Neural cell (in vitro differentiated cells): ENCODE data around the gene RIF1. TPM values are rescaled to one million over a fixed set of nuclear protein-coding genes. Genes with fewer than 3 reads are reported as not detected.

ENCODE experiments used
- H2AFZ ChIP-seq: fragments of 200-600, 300-800 bp; sonication (generic), shearing (Covaris generic); 2 replicates; pipeline ENCODE4 v1.6.0; 2014; ENCODE audit warnings: low read depth, mild to moderate bottlenecking, antibody characterized with exemption, low read length, moderate library complexity
- H3F3A ChIP-seq: fragments of 200-600 bp; shearing (Covaris generic); 2 replicates; pipeline ENCODE4 v1.6.1; 2016; ENCODE audit warnings: mild to moderate bottlenecking, moderate library complexity, mixed read lengths, antibody characterized with exemption, low read length; ENCODE audit not compliant: insufficient read depth, poor library complexity, severe bottlenecking
- H3K27ac ChIP-seq: fragments of 200-600, 300-800 bp; sonication (generic), shearing (Covaris generic); 2 replicates; pipeline ENCODE4 v1.5.1; 2014; ENCODE audit warnings: mild to moderate bottlenecking, low read length, moderate library complexity
- H3K27me3 ChIP-seq: fragments of 300-800, 200-600 bp; sonication (generic), shearing (Covaris generic); 2 replicates; pipeline ENCODE4 v1.6.0; 2014; ENCODE audit warnings: mild to moderate bottlenecking, low read depth, low read length, moderate library complexity; ENCODE audit not compliant: insufficient read depth
- H3K36me3 ChIP-seq: fragments of 300-800, 200-600 bp; sonication (generic), shearing (Covaris generic); 2 replicates; pipeline ENCODE4 v1.5.1; 2014; ENCODE audit warnings: mild to moderate bottlenecking, antibody characterized with exemption, low read length, moderate library complexity; ENCODE audit not compliant: insufficient read depth
- H3K4me2 ChIP-seq: fragments of 300-800, 200-600 bp; sonication (generic), shearing (Covaris generic); 2 replicates; pipeline ENCODE4 v1.6.0; 2014; ENCODE audit warnings: mild to moderate bottlenecking, low read length
- H3K4me3 ChIP-seq: fragments of 300-800, 200-600 bp; sonication (generic), shearing (Covaris generic); 2 replicates; pipeline ENCODE4 v1.5.1; 2014; ENCODE audit warnings: mild to moderate bottlenecking, low read length, moderate library complexity
- H3K79me2 ChIP-seq: fragments of 200-600 bp; shearing (Covaris generic); replicated peaks from 2 replicates; pipeline ENCODE4 v1.6.0; 2014; ENCODE audit warnings: mild to moderate bottlenecking, low read length, moderate library complexity; ENCODE audit not compliant: insufficient read depth
- H3K9ac ChIP-seq: fragments of 300-800, 200-600 bp; sonication (generic), shearing (Covaris generic); 2 replicates; pipeline ENCODE4 v1.6.1; 2016; ENCODE audit warnings: mild to moderate bottlenecking, low read length, mixed read lengths
- H3K9me2 ChIP-seq: fragments of 200-600 bp; shearing (Covaris generic); 2 replicates; pipeline ENCODE4 v1.6.1; 2016; ENCODE audit warnings: mild to moderate bottlenecking, low read length, mixed read lengths; ENCODE audit not compliant: insufficient read depth
- H3K9me3 ChIP-seq: fragments of 200-600, 300-800 bp; sonication (generic), shearing (Covaris generic); 2 replicates; pipeline ENCODE4 v1.6.1; 2016; ENCODE audit warnings: mild to moderate bottlenecking, mixed run types, low read length, moderate library complexity, mixed read lengths
- H4K20me1 ChIP-seq: fragments of 200-600 bp; shearing (Covaris generic); 2 replicates; pipeline ENCODE4 v1.6.1; 2016; ENCODE audit warnings: mild to moderate bottlenecking, mixed run types; ENCODE audit not compliant: insufficient read depth
- EP300 ChIP-seq: fragments of 450-650 bp; conservative IDR thresholded peaks from 2 replicates; pipeline ENCODE4 v1.6.1; 2014; ENCODE audit warnings: antibody characterized with exemption, mild to moderate bottlenecking, moderate library complexity; ENCODE audit not compliant: poor library complexity, severe bottlenecking
- EZH2 ChIP-seq: fragments of 200-600, 300-800 bp; shearing (Covaris generic), sonication (generic); IDR thresholded peaks from 2 replicates; pipeline ENCODE4 v1.6.1; 2014; ENCODE audit warnings: antibody characterized with exemption, low read length, borderline replicate concordance, mild to moderate bottlenecking; ENCODE audit not compliant: insufficient read depth, poor library complexity, severe bottlenecking
- MXI1 ChIP-seq: fragments of 450-650 bp; conservative IDR thresholded peaks from 2 replicates; pipeline ENCODE4 v1.6.1; 2014; ENCODE audit warnings: antibody characterized with exemption, mild to moderate bottlenecking; ENCODE audit not compliant: poor library complexity, severe bottlenecking
- POLR2AphosphoS5 ChIP-seq: IDR thresholded peaks from 2 replicates; pipeline ENCODE4 v1.6.1; 2012
- RAD21 ChIP-seq: fragments of 450-650 bp; conservative IDR thresholded peaks from 2 replicates; pipeline ENCODE4 v1.6.1; 2014; ENCODE audit warnings: antibody characterized with exemption, mild to moderate bottlenecking, moderate library complexity
- SMC3 ChIP-seq: fragments of 450-650 bp; conservative IDR thresholded peaks from 2 replicates; pipeline ENCODE4 v1.6.1; 2014; ENCODE audit warnings: antibody characterized with exemption, mild to moderate bottlenecking, moderate library complexity; ENCODE audit not compliant: poor library complexity
- TAF1 ChIP-seq: IDR thresholded peaks from 2 replicates; pipeline ENCODE4 v1.6.1; 2012; ENCODE audit warnings: low read depth
- polyA plus RNA-seq: library from polyadenylated mRNA; depleted of rRNA; stranded (reverse); fragments of >200 nt; gene quantifications from 2 replicates; pipeline ENCODE4 v1.2.3, GENCODE V29; 2014
- TF ChIP-seq, protein P1 (sequence below): IDR thresholded peaks from 2 replicates; pipeline ENCODE4 v1.6.1; 2012; ENCODE audit warnings: borderline replicate concordance
- TF ChIP-seq, protein P2 (sequence below): fragments of 450-650 bp; IDR thresholded peaks from 2 replicates; pipeline ENCODE4 v1.5.1; 2014; ENCODE audit warnings: antibody characterized with exemption, mild to moderate bottlenecking, moderate library complexity; ENCODE audit not compliant: poor library complexity, severe bottlenecking

RIF1 gene
- polyA plus RNA-seq, 1 donor from 2014 or later: 17.2 TPM

DNA sequence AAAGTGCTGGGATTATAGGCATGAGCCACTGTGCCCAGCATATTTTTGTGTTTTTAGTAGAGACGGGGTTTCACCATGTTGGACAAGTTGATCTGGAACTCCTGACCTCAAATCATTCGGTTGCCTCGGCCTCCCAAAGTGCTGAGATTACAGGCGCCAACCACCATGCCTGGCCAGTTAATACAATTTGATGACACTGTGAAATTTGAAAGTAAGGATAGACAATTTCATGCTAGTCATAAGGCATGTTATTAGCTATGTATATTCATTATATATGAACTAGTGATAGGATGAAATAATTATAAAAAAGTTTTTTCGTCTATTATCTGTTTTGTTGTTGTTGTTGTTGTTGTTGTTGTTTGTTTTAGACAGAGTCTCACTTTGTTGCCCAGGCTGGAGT, 8.6 kb upstream of the RIF1 start:
- Histone ChIP-seq H3K4me2 (no peak overlapping the region), H4K20me1 (no peaks in the 10 kb centered on the region), H3K27me3 (no peaks in the 10 kb centered on the region), H3K9me2 (no peaks in the 10 kb centered on the region), H3K9me3 (no peaks in the 10 kb centered on the region), H3K27ac (no peak overlapping the region), H3K4me3 (no peak overlapping the region), H3F3A (no peaks in the 10 kb centered on the region), H3K36me3 (no peaks in the 10 kb centered on the region), H2AFZ (no peak overlapping the region), H3K9ac (no peak overlapping the region), H3K79me2 (no peaks in the 10 kb centered on the region)
- TF ChIP-seq RAD21 (no peak), SMC3 (no peak), POLR2AphosphoS5 (no peak), EP300 (no peak), TAF1 (no peak), MXI1 (no peak), EZH2 (no peak)
- TF ChIP-seq, protein P1, sequence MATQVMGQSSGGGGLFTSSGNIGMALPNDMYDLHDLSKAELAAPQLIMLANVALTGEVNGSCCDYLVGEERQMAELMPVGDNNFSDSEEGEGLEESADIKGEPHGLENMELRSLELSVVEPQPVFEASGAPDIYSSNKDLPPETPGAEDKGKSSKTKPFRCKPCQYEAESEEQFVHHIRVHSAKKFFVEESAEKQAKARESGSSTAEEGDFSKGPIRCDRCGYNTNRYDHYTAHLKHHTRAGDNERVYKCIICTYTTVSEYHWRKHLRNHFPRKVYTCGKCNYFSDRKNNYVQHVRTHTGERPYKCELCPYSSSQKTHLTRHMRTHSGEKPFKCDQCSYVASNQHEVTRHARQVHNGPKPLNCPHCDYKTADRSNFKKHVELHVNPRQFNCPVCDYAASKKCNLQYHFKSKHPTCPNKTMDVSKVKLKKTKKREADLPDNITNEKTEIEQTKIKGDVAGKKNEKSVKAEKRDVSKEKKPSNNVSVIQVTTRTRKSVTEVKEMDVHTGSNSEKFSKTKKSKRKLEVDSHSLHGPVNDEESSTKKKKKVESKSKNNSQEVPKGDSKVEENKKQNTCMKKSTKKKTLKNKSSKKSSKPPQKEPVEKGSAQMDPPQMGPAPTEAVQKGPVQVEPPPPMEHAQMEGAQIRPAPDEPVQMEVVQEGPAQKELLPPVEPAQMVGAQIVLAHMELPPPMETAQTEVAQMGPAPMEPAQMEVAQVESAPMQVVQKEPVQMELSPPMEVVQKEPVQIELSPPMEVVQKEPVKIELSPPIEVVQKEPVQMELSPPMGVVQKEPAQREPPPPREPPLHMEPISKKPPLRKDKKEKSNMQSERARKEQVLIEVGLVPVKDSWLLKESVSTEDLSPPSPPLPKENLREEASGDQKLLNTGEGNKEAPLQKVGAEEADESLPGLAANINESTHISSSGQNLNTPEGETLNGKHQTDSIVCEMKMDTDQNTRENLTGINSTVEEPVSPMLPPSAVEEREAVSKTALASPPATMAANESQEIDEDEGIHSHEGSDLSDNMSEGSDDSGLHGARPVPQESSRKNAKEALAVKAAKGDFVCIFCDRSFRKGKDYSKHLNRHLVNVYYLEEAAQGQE: no peak
- TF ChIP-seq, protein P2, sequence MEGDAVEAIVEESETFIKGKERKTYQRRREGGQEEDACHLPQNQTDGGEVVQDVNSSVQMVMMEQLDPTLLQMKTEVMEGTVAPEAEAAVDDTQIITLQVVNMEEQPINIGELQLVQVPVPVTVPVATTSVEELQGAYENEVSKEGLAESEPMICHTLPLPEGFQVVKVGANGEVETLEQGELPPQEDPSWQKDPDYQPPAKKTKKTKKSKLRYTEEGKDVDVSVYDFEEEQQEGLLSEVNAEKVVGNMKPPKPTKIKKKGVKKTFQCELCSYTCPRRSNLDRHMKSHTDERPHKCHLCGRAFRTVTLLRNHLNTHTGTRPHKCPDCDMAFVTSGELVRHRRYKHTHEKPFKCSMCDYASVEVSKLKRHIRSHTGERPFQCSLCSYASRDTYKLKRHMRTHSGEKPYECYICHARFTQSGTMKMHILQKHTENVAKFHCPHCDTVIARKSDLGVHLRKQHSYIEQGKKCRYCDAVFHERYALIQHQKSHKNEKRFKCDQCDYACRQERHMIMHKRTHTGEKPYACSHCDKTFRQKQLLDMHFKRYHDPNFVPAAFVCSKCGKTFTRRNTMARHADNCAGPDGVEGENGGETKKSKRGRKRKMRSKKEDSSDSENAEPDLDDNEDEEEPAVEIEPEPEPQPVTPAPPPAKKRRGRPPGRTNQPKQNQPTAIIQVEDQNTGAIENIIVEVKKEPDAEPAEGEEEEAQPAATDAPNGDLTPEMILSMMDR: no peak

DNA sequence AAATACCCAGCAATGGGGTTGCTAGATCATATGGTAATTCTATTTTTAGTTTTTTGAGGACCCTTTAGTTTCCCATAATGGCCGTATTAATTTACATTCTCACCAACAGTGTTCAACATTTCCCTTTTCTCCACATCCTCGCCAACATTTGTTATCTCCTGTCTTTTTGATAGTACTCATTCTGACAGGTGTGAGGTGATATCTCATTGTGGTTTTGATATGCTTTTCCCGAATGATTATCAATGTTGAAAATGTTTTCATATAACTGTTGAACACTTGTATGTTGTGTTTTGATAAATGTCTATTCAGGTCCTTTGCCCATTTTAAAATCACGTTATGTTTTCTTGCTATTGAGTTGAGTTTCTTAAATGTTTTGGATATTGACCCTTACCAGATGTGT, 5.8 kb upstream of the RIF1 start:
- H3K9ac ChIP-seq: no peak overlapping the region
- no peak overlapping the region for H3K27ac ChIP-seq
- H3K79me2 ChIP-seq: no peaks in the 10 kb centered on the region
- no peak overlapping the region for H3K4me3 ChIP-seq
- TF ChIP-seq EZH2 (no peak), POLR2AphosphoS5 (no peak), TAF1 (no peak), EP300 (no peak), RAD21 (no peak), MXI1 (no peak), SMC3 (no peak)
- TF ChIP-seq, protein P2: no peak
- TF ChIP-seq, protein P1: no peak
- H2AFZ ChIP-seq: no peak overlapping the region
- no peaks in the 10 kb centered on the region for H3K27me3 ChIP-seq
- no peaks in the 10 kb centered on the region for H3K36me3 ChIP-seq
- H3K9me2 ChIP-seq: no peaks in the 10 kb centered on the region
- H3K4me2 ChIP-seq: no peak overlapping the region
- H3F3A ChIP-seq: no peaks in the 10 kb centered on the region
- no peaks in the 10 kb centered on the region for H3K9me3 ChIP-seq
- no peaks in the 10 kb centered on the region for H4K20me1 ChIP-seq
